ENCODE data around the gene RGN.

RGN gene

DNA sequence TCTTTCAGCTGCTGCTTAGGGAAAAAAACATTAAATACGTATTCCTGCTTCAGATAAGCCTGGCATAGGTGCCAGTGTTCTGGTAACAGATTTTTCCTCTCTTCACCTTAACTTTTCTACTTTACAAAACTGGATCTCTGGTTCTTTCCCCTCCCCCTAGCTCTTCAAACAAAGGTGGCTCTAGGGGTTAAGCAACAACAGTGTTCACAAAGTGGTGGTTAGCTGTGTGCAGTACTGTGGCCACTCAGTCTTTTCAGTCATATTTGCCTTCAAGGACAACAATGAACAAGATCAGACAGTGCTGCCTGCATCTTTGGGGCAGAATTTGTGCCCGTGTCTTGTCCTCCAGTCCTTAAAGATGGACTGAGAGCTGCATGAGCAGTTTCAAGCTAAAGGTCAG, 15.1 kb upstream of the RGN start:
- no peak for TF ChIP-seq CTCF (IDR thresholded peaks at IDR 0.05; ENCODE audit: extremely low read depth, missing control alignments)

DNA sequence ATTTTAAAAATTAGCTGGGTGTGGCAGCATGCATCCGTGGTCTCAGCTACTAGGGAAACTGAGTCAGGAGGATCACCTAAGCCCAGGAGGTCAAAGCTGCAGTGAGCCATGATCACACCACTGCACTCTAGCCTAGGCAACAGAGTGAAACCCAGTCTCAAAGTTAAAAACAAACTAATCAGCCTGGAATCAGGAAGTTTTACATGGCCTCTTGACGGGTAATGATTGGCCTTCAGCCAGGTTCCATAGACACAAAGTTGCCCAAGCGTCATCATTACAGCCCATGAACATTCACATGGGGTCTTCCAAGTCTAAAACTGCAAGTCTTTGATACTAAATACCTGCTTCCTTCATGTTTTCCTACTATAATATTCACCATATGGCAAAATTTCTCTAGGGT, 10.0 kb upstream of the RGN start:
- no peak for TF ChIP-seq CTCF (IDR thresholded peaks at IDR 0.05; ENCODE audit: extremely low read depth, missing control alignments)
- DNase-seq (ENCODE audit: low spot score), result no peak

More for the DNA sequence above, 15.1 kb upstream of the RGN start:
- DNase-seq (ENCODE audit: low spot score), result no peak

GRCh38 chrX:47068720-47069119, 9.5 kb upstream of the RGN start:
- TF ChIP-seq CTCF (IDR thresholded peaks at IDR 0.05; ENCODE audit: extremely low read depth, missing control alignments), result no peak
- DNase-seq (ENCODE audit: low spot score), result no peak

DNA sequence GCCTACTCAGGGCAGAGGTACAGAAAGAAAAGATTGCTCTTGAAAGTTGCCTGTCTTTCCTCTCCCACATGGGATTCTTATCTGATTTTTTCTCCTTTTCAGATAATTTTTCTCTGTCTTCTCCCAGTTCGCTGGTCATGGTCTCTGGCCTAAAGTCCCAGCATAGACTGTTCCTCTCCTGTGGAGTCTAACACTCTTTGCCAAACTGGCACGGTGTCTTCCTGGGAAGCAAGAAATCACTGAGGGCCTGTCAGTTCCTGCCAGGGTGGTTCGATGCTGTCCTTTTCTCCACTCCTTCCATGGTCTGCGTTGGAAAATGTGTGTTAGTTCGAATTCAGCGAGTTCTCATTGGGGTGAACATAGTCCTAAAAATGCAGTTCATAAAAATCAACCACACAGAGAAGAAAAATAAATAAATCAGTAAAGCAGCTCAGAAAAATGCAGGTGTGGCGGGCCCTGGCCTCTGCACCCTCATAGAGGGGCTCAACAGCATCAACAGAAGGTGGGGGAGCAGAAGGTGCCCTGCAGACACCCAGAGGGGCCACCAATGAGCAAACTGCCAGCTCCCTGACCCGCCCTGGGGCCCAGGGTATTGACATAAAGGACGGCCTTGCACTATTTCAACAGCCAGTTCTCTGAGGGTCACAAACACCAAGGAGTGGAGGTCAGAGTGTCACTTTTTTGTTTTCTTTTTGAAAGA, 2.1 kb downstream of the RGN start:
- DNase-seq (ENCODE audit: low spot score), result no peak

GRCh38 chrX:47080915-47081236, 2.6 kb downstream of the RGN start:
- TF ChIP-seq CTCF (IDR thresholded peaks at IDR 0.05; ENCODE audit: extremely low read depth, missing control alignments), result no peak
- DNase-seq (ENCODE audit: low spot score), result no peak

More for the DNA sequence above, 2.1 kb downstream of the RGN start:
- no peak for TF ChIP-seq CTCF (IDR thresholded peaks at IDR 0.05; ENCODE audit: extremely low read depth, missing control alignments)

- peak; percentile 33 for DNase-seq (ENCODE audit: low spot score)
- TF ChIP-seq CTCF (IDR thresholded peaks at IDR 0.05; ENCODE audit: extremely low read depth, missing control alignments), result no peak
Measured at GRCh38 chrX:47091149-47091775, 13.0 kb downstream of the RGN start.

- no peak for TF ChIP-seq CTCF (IDR thresholded peaks at IDR 0.05; ENCODE audit: extremely low read depth, missing control alignments)
- peak; percentile 17 for DNase-seq (ENCODE audit: low spot score)
Measured at GRCh38 chrX:47093248-47093647, 15.0 kb downstream of the RGN start.

All from GM20000 (cell line).